CD4-positive, alpha-beta T cell (primary cell): ENCODE measurements around the gene GPR107. TPM values are rescaled to one million over a fixed set of nuclear protein-coding genes. Genes with fewer than 3 reads are reported as not detected.

ENCODE experiments used
- ATAC-seq: fragments of 200-7000 bp; cut with Tn5 transposase; one replicate; pipeline ENCODE4 v1.10.0; 2022; ENCODE audit warnings: mild to moderate bottlenecking; ENCODE audit not compliant: poor library complexity
- CTCF ChIA-PET: fragments of 350-600 bp; sonication (Branson Sonifier 250); formaldehyde crosslinking; loops from one replicate; lab custom pipeline; 2021; ENCODE audit warnings: antibody characterized with exemption, inconsistent platforms; lab: Charles Lee
- POLR2A ChIA-PET: fragments of 350-600 bp; sonication (Branson Sonifier 250); formaldehyde crosslinking; loops from one replicate; lab custom pipeline; 2021; ENCODE audit warnings: antibody characterized with exemption, inconsistent platforms; lab: Charles Lee
- DNase-seq, 14 experiments: peaks; one replicate each; pipeline ENCODE4 v3.0.0-alpha.2; 2013 to 2020; ENCODE audit warnings: mixed read lengths in 2 of 14
- H3K27ac ChIP-seq, 2 donors: one replicate each; pipeline versions ENCODE4 v1.5.1 to v1.7.0; 2013; ENCODE audit warnings: low read length in 2 of 2, low read depth in 1 of 2, mild to moderate bottlenecking in 1 of 2
- H3K27me3 ChIP-seq, 2 experiments: 1 replicate in 1 of 2; 2 replicates in 1 of 2; pipeline versions ENCODE4 v1.6.1 to v1.7.0; 2013; ENCODE audit warnings: low read length in 2 of 2, control low read depth in 1 of 2, mild to moderate bottlenecking in 1 of 2, moderate library complexity in 1 of 2; ENCODE audit not compliant: insufficient read depth in 2 of 2, control insufficient read depth in 1 of 2
- H3K36me3 ChIP-seq: one replicate; pipeline ENCODE4 v1.6.1; 2013; ENCODE audit warnings: low read length, control low read depth; ENCODE audit not compliant: insufficient read depth
- H3K4me1 ChIP-seq: one replicate; pipeline ENCODE4 v1.6.1; 2013; ENCODE audit warnings: low read length, control low read depth; ENCODE audit not compliant: insufficient read depth
- H3K4me3 ChIP-seq: one replicate; pipeline ENCODE4 v1.5.1; 2013; ENCODE audit warnings: mild to moderate bottlenecking, low read length, moderate library complexity
- H3K9me3 ChIP-seq, 2 experiments: 1 replicate in 1 of 2; 2 replicates in 1 of 2; pipeline versions ENCODE4 v1.6.1 to v1.7.0; 2013; ENCODE audit warnings: low read length in 2 of 2, mild to moderate bottlenecking in 2 of 2, control low read depth in 1 of 2, moderate library complexity in 1 of 2; ENCODE audit not compliant: control insufficient read depth in 1 of 2, insufficient read depth in 1 of 2
- H3K27ac Mint-ChIP-seq: one replicate; pipeline ENCODE4 v1.8.0; 2020; ENCODE audit warnings: mixed read lengths
- H3K27me3 Mint-ChIP-seq: one replicate; pipeline ENCODE4 v1.8.0; 2021; ENCODE audit warnings: mixed read lengths
- H3K36me3 Mint-ChIP-seq: one replicate; pipeline ENCODE4 v1.8.0; 2021; ENCODE audit warnings: low read depth, mixed read lengths
- H3K4me1 Mint-ChIP-seq: one replicate; pipeline ENCODE4 v1.8.0; 2021; ENCODE audit warnings: low read depth, mixed read lengths
- H3K4me3 Mint-ChIP-seq: one replicate; pipeline ENCODE4 v1.8.0; 2020; ENCODE audit warnings: mild to moderate bottlenecking, mixed read lengths
- H3K9me3 Mint-ChIP-seq: one replicate; pipeline ENCODE4 v1.8.0; 2020; ENCODE audit warnings: mixed read lengths
- CTCF ChIP-seq: fragments of 200-600 bp; IDR thresholded peaks from one replicate; pipeline ENCODE4 v1.8.0; 2022; ENCODE audit warnings: antibody characterized with exemption, mild to moderate bottlenecking
- intact Hi-C, 2 experiments: fragments of 100-400 bp; cut with DNase I in 1 of 2; cut with micrococcal nuclease in 1 of 2; formaldehyde crosslinking; loops; one replicate each; pipeline versions ENCODE4 v1.15.1 to v1.9.0; 2023 to 2025; cut with DNase I, micrococcal nuclease
- total RNA-seq, 174 experiments: library from RNA in 2 of 174; stranded (reverse) in 2 of 174; gene quantifications; one replicate each; pipeline ENCODE4 v1.2.3 and lab custom pipeline; 2021 to 2026

The GPR107 gene
- total RNA-seq, 2 experiments from 2014 or later = 18.9 to 19.2 TPM

- POLR2A ChIA-PET = interaction anchor here (0.5 to 1.3 kb wide), 4 partner anchors 19 to 71 kb away, joined by 4 to 6 read pairs (median 4); partner anchors contain the start of gene GPR107
- CTCF ChIA-PET = interaction anchor here (1.5 kb wide), 1 partner anchor 34 kb away, joined by 5 read pairs; no protein-coding TSS in a partner anchor
- ATAC-seq = no peak
Measured at GRCh38 chr9:130034570-130034969, 19.1 kb upstream of the GPR107 start.

GRCh38 chr9:130036099-130036498 lies 17.6 kb upstream of the GPR107 start:
- ChIA-PET CTCF (no interaction called here), POLR2A (interaction anchor here (0.6 to 1.5 kb wide), 3 partner anchors 25 to 1357 kb away, joined by 3 read pairs; no protein-coding TSS in a partner anchor)
- peak; percentile 12 for ATAC-seq

More at GRCh38 chr9:130034570-130034969, 19.1 kb upstream of the GPR107 start:
- Histone ChIP-seq H3K27ac (no peak overlapping the region), H3K9me3 (no peaks in the 10 kb centered on the region), H3K27me3 (no peaks in the 10 kb centered on the region), H3K36me3 (peaks cover 5% of the 10 kb centered on the region), H3K4me3 (no peak overlapping the region), H3K4me1 (peaks cover 83% of the 10 kb centered on the region)
- peak in 3 of 14 experiments; percentile 41 to 64 (median 58) for DNase-seq
- Mint-ChIP-seq H3K4me3 (peak overlapping the region; percentile 65), H3K4me1 (peaks cover 91% of the 10 kb centered on the region), H3K27ac (peak overlapping the region; percentile 99), H3K9me3 (no peaks in the 10 kb centered on the region), H3K27me3 (no peaks in the 10 kb centered on the region), H3K36me3 (peaks cover 50% of the 10 kb centered on the region)
- intact Hi-C loops = loop anchor here in 1 of 2 experiments (5.0 kb wide), 1 partner anchor 37 kb away; no protein-coding TSS in a partner anchor
- TF ChIP-seq CTCF = no peak

GRCh38 chr9:130039528-130040147 lies 14.1 kb upstream of the GPR107 start:
- CTCF ChIA-PET = interaction anchor here (0.9 to 2.6 kb wide), 8 partner anchors 16 to 153 kb away, joined by 3 to 10 read pairs (median 4); no protein-coding TSS in a partner anchor
- H3K36me3 Mint-ChIP-seq = peaks cover 54% of the 10 kb centered on the region
- intact Hi-C loops = loop anchor here (2.0 to 5.0 kb wide), 6 partner anchors 29 to 202 kb away; partner anchors contain the start of genes C9orf78 (in 1 of the 2) and USP20 (in 1 of the 2)

More at GRCh38 chr9:130036099-130036498, 17.6 kb upstream of the GPR107 start:
- peak overlapping the region; percentile 99 for H3K27ac Mint-ChIP-seq
- H3K27me3 Mint-ChIP-seq = no peaks in the 10 kb centered on the region
- H3K36me3 Mint-ChIP-seq = peaks cover 55% of the 10 kb centered on the region
- peaks cover 5% of the 10 kb centered on the region for H3K36me3 ChIP-seq
- H3K27ac ChIP-seq = no peak overlapping the region
- H3K4me3 ChIP-seq = no peak overlapping the region
- no peaks in the 10 kb centered on the region for H3K9me3 Mint-ChIP-seq
- H3K4me3 Mint-ChIP-seq = peak overlapping the region; percentile 66
- peak in 1 of 14 experiments; percentile 52 for DNase-seq
- H3K9me3 ChIP-seq = no peaks in the 10 kb centered on the region
- H3K4me1 Mint-ChIP-seq = peaks cover 86% of the 10 kb centered on the region
- peaks cover 75% of the 10 kb centered on the region for H3K4me1 ChIP-seq
- TF ChIP-seq CTCF = no peak
- intact Hi-C loops = no loop called here
- no peaks in the 10 kb centered on the region for H3K27me3 ChIP-seq

More at GRCh38 chr9:130039528-130040147, 14.1 kb upstream of the GPR107 start:
- H3K4me1 ChIP-seq = peaks cover 57% of the 10 kb centered on the region
- peak in 4 of 14 experiments; percentile 38 to 78 (median 58) for DNase-seq
- peak overlapping the region; percentile 74 to 84 for H3K27ac ChIP-seq
- no peaks in the 10 kb centered on the region for H3K9me3 ChIP-seq
- H3K27me3 Mint-ChIP-seq = no peaks in the 10 kb centered on the region
- no peak for TF ChIP-seq CTCF
- POLR2A ChIA-PET = interaction anchor here (0.6 to 9.2 kb wide), 27 partner anchors 10 to 216 kb away, joined by 3 to 206 read pairs (median 4); partner anchors contain the start of genes C9orf78, GPR107, TOR1A and USP20
- peak overlapping the region; percentile 99 for H3K27ac Mint-ChIP-seq
- no peaks in the 10 kb centered on the region for H3K27me3 ChIP-seq
- H3K9me3 Mint-ChIP-seq = no peaks in the 10 kb centered on the region
- peaks cover 85% of the 10 kb centered on the region for H3K4me1 Mint-ChIP-seq
- H3K4me3 ChIP-seq = peak overlapping the region; percentile 93
- H3K36me3 ChIP-seq = peaks cover 5% of the 10 kb centered on the region
- ATAC-seq = peak; percentile 10
- H3K4me3 Mint-ChIP-seq = peak overlapping the region; percentile 100
